Measurements from ENCODE around the gene ZNF503. TPM values are rescaled to one million over a fixed set of nuclear protein-coding genes. Genes with fewer than 3 reads are reported as not detected.

ZNF503 gene, protein sequence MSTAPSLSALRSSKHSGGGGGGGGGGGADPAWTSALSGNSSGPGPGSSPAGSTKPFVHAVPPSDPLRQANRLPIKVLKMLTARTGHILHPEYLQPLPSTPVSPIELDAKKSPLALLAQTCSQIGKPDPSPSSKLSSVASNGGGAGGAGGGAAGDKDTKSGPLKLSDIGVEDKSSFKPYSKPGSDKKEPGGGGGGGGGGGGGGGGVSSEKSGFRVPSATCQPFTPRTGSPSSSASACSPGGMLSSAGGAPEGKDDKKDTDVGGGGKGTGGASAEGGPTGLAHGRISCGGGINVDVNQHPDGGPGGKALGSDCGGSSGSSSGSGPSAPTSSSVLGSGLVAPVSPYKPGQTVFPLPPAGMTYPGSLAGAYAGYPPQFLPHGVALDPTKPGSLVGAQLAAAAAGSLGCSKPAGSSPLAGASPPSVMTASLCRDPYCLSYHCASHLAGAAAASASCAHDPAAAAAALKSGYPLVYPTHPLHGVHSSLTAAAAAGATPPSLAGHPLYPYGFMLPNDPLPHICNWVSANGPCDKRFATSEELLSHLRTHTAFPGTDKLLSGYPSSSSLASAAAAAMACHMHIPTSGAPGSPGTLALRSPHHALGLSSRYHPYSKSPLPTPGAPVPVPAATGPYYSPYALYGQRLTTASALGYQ
- polyA plus RNA-seq (ENCODE audit: low read depth in 6 of 6) = not detected

DNA sequence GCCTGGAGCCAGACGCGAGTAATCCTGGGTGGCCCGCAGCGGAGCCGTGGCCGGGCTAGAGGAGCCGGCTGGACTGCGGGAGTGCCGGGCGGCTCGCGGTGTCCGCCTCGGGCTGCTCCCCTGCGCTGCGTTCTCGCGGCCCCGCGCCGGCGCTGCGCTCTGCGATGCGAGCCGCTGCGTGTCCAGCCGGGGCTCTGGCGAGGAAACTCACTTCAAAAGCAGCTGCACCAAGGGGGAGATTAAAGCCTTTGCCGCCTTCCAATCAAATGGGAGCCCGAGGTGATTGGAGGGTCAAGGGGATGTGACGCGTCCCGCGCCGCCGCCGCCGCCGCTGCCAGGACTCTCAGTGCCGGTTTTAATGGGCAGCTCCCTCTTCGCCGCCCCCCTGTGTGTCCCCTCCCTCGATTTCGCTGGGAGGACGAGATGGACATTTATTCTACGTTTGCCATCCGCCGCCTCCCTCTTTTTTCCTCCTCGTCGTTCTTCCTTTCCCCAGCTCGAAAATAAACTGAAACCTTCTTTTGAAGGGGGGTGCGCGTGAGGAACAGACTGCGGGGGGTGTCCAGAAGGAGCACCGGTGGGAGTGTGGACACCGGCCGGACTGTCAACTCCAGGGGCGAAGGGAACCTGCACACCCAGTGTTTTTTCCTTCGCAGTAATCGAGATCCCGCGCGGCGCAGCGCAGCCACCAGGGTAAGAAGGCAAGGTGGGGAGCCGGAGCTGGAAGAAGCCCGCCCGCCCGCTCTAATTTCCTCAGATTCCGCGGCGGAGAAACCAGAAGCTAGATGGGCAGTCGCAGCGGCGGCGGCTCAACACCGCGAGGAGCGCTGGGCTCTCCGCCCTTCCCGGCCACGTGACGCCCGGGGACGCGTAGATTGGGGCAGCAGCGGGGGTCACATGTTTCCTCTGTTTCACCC is at the start of gene ZNF503:
ZNF503 (minus strand) TSS at position 196 of the 917 bp plus-strand sequence. CDS start 345 bp downstream, outside the sequence.
- no peak for DNase-seq
- peaks cover 4 to 25% of the 10 kb centered on the region in 2 donors for H3K36me3 Mint-ChIP-seq
- H3K27ac Mint-ChIP-seq = peak within 1 kb of the TSS in 2 of 6 donors; percentile 3 to 51
- H3K4me1 Mint-ChIP-seq = peaks cover 24 to 38% (median 32%) of the 10 kb centered on the region in 3 donors
- H3K27me3 Mint-ChIP-seq = peaks cover 51 to 73% (median 59%) of the 10 kb centered on the region in 3 donors
- peaks cover 2 to 7% (median 5%) of the 10 kb centered on the region in 7 donors for H3K9me3 Mint-ChIP-seq
- ATAC-seq (ENCODE audit: low read depth in 2 of 2) = peak; percentile 50 to 54
- peak within 1 kb of the TSS; percentile 78 to 94 (median 88) for H3K4me3 Mint-ChIP-seq

- DNase-seq = no peak
- no peaks in the 10 kb centered on the region for H3K4me1 Mint-ChIP-seq
- peaks cover 12 to 38% (median 35%) of the 10 kb centered on the region in 3 donors for H3K27me3 Mint-ChIP-seq
- H3K36me3 Mint-ChIP-seq = no peaks in the 10 kb centered on the region
- no peak for ATAC-seq (ENCODE audit: low read depth in 2 of 2)
- H3K27ac Mint-ChIP-seq = no peak overlapping the region
- peaks cover 0 to 24% (median 7%) of the 10 kb centered on the region in 7 donors for H3K9me3 Mint-ChIP-seq
- H3K4me3 Mint-ChIP-seq = no peak overlapping the region
Observed at GRCh38 chr10:75450644-75451640, 49.4 kb upstream of the ZNF503 start.

- no peak for ATAC-seq (ENCODE audit: low read depth in 2 of 2)
- H3K4me3 Mint-ChIP-seq = peak overlapping the region in 1 of 8 donors; percentile 74
Observed at GRCh38 chr10:75450075-75450445, 48.5 kb upstream of the ZNF503 start.

GRCh38 chr10:75449382-75450074 is 48.0 kb upstream of the ZNF503 start:
- peak overlapping the region in 1 of 6 donors; percentile 60 for H3K27ac Mint-ChIP-seq
- H3K4me1 Mint-ChIP-seq = no peaks in the 10 kb centered on the region
- DNase-seq (no peak), ATAC-seq (ENCODE audit: low read depth in 2 of 2) (no peak)
- peaks cover 12 to 35% (median 30%) of the 10 kb centered on the region in 3 donors for H3K27me3 Mint-ChIP-seq
- H3K4me3 Mint-ChIP-seq = no peak overlapping the region
- H3K36me3 Mint-ChIP-seq = no peaks in the 10 kb centered on the region
- peaks cover 0 to 31% (median 10%) of the 10 kb centered on the region in 7 donors for H3K9me3 Mint-ChIP-seq

More at GRCh38 chr10:75450075-75450445, 48.5 kb upstream of the ZNF503 start:
- peaks cover 12 to 35% (median 30%) of the 10 kb centered on the region in 3 donors for H3K27me3 Mint-ChIP-seq
- DNase-seq = no peak
- H3K9me3 Mint-ChIP-seq = peaks cover 0 to 31% (median 10%) of the 10 kb centered on the region in 7 donors
- H3K4me1 Mint-ChIP-seq = no peaks in the 10 kb centered on the region
- no peaks in the 10 kb centered on the region for H3K36me3 Mint-ChIP-seq
- no peak overlapping the region for H3K27ac Mint-ChIP-seq

DNA sequence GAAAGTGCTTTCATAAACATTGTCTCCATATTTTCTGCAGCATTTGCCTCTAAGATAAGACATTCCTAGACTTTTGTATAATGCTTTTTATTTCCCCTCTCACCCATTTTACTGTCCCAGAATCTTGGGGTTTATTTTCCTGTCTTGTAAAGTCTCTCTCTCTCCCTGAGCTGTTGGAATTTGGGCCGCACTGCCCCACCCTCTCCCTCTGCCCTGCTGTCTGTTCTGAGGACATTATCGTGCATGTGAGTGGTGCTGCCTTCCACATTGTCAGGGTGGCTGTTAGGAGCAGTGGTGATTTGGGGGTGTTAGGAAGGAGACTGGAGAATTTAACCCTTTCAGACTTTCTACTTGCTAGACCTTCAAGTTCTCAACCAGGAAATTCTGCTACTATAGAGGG is 46.6 kb upstream of the ZNF503 start:
- peaks cover 7 to 43% (median 20%) of the 10 kb centered on the region in 7 donors for H3K9me3 Mint-ChIP-seq

DNA sequence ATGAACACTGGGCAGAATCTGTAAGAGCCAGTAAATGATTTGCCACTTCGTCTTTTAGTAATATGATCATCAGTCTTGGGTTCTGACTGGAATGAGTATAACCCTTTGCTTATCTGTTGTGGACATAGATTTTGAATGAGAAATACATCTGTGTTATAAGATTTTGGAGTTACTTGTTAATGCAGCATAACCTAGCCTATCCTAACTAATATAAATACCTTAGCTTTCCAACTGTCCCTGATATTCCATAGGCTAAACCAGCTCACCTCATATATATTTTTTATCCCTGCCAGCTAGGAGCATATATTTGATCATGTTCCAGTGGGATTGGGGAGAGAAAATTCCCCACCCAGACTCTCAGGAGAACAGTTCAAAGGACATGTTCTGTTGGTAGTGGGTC is 44.9 kb upstream of the ZNF503 start:
- Mint-ChIP-seq H3K36me3 (peaks cover 0 to 8% of the 10 kb centered on the region in 2 donors), H3K4me3 (peak overlapping the region in 1 of 8 donors; percentile 72), H3K9me3 (peaks cover 12 to 55% (median 30%) of the 10 kb centered on the region in 7 donors), H3K4me1 (no peaks in the 10 kb centered on the region), H3K27ac (no peak overlapping the region), H3K27me3 (peaks cover 12 to 16% (median 15%) of the 10 kb centered on the region in 3 donors)
- no peak for DNase-seq
- ATAC-seq (ENCODE audit: low read depth in 2 of 2) = no peak

More for the DNA sequence above, 46.6 kb upstream of the ZNF503 start:
- ATAC-seq (ENCODE audit: low read depth in 2 of 2) = no peak
- Mint-ChIP-seq H3K4me3 (peak overlapping the region in 1 of 8 donors; percentile 64), H3K4me1 (no peaks in the 10 kb centered on the region), H3K36me3 (no peaks in the 10 kb centered on the region), H3K27me3 (peaks cover 12 to 22% (median 21%) of the 10 kb centered on the region in 3 donors), H3K27ac (no peak overlapping the region)
- no peak for DNase-seq

GRCh38 chr10:75444781-75445386 is 43.3 kb upstream of the ZNF503 start:
- DNase-seq = no peak
- Mint-ChIP-seq H3K36me3 (peaks cover 0 to 8% of the 10 kb centered on the region in 2 donors), H3K4me1 (no peaks in the 10 kb centered on the region)

GRCh38 chr10:75443362-75443761 is 41.8 kb upstream of the ZNF503 start:
- Mint-ChIP-seq H3K4me1 (no peaks in the 10 kb centered on the region), H3K4me3 (no peak overlapping the region), H3K27me3 (peaks cover 22 to 28% (median 27%) of the 10 kb centered on the region in 3 donors), H3K27ac (no peak overlapping the region), H3K9me3 (peaks cover 12 to 54% (median 30%) of the 10 kb centered on the region in 7 donors), H3K36me3 (peaks cover 0 to 8% of the 10 kb centered on the region in 2 donors)
- DNase-seq (no peak), ATAC-seq (ENCODE audit: low read depth in 2 of 2) (no peak)

More at GRCh38 chr10:75444781-75445386, 43.3 kb upstream of the ZNF503 start:
- Mint-ChIP-seq H3K4me3 (no peak overlapping the region), H3K27me3 (peaks cover 12 to 18% (median 17%) of the 10 kb centered on the region in 3 donors), H3K27ac (no peak overlapping the region), H3K9me3 (peaks cover 12 to 55% (median 30%) of the 10 kb centered on the region in 7 donors)
- ATAC-seq (ENCODE audit: low read depth in 2 of 2) = no peak

GRCh38 chr10:75441682-75442081 is 40.1 kb upstream of the ZNF503 start:
- H3K9me3 Mint-ChIP-seq = peaks cover 10 to 38% (median 25%) of the 10 kb centered on the region in 7 donors
- H3K4me1 Mint-ChIP-seq = no peaks in the 10 kb centered on the region
- H3K27ac Mint-ChIP-seq = no peak overlapping the region
- ATAC-seq (ENCODE audit: low read depth in 2 of 2) (no peak), DNase-seq (no peak)
- H3K27me3 Mint-ChIP-seq = peaks cover 19 to 32% (median 22%) of the 10 kb centered on the region in 3 donors
- no peak overlapping the region for H3K4me3 Mint-ChIP-seq
- H3K36me3 Mint-ChIP-seq = peaks cover 0 to 8% of the 10 kb centered on the region in 2 donors

DNA sequence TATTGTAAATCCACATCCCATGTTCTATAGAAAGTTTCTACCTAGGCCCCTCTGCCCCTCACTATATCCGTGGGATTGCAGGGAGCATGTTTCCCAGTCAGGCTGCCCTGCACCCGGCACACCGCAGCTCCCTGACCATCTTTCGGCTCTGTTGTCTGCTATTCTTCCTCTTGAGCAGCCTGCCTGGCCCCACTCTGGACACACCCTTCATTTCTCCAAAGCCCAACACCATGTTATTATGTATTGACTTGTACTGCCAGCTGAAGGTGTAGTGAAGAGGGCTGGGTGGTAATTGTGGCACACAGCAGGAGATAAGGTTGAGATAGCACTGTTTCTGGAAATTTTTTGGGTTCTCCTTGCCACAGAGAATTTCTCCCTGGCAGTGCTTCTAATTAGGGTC is 39.6 kb upstream of the ZNF503 start:
- DNase-seq (no peak), ATAC-seq (ENCODE audit: low read depth in 2 of 2) (no peak)
- Mint-ChIP-seq H3K4me3 (no peak overlapping the region), H3K9me3 (peaks cover 9 to 33% (median 23%) of the 10 kb centered on the region in 7 donors), H3K27ac (no peak overlapping the region), H3K36me3 (peaks cover 0 to 8% of the 10 kb centered on the region in 2 donors), H3K27me3 (peaks cover 17 to 34% (median 18%) of the 10 kb centered on the region in 3 donors), H3K4me1 (no peaks in the 10 kb centered on the region)

DNA sequence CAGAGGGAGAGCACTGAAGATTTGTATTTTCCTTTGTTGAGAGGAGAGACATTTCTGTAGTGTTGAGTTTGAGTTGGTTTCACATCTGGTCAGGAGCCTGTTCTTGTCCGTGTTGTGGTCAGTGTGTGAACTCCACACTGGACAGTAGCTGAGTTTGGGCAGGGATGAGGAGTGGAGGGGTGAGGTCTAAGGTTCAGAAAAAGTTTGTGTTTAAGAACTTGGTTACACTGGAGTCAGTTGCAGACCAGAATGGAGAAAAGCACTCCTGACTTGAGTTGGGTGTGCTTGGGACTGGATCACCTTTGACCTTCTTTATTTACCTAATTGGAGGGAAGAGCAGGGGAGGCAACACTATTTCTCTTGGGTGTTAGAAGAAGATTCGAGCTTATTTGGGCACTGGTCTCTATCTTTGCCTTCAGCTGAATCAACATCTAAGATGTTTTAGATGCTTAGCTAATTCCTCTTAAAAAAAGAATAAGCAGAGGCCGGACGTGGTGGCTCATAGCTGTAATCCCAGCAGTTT is 38.8 kb upstream of the ZNF503 start:
- Mint-ChIP-seq H3K4me3 (no peak overlapping the region), H3K27me3 (peaks cover 22 to 41% (median 23%) of the 10 kb centered on the region in 3 donors), H3K4me1 (no peaks in the 10 kb centered on the region), H3K36me3 (peaks cover 0 to 8% of the 10 kb centered on the region in 2 donors), H3K27ac (no peak overlapping the region), H3K9me3 (peaks cover 9 to 25% (median 22%) of the 10 kb centered on the region in 7 donors)
- no peak for ATAC-seq (ENCODE audit: low read depth in 2 of 2)
- no peak for DNase-seq

Data from naive B cell (primary cell).